GM18951 (cell line): ENCODE data around the gene GNPDA2.

Source experiments
- POLR2A ChIP-seq: IDR thresholded peaks from 4 replicates; pipeline ENCODE4 v1.6.1; 2011; ENCODE audit warnings: mild to moderate bottlenecking; ENCODE audit not compliant: insufficient read length, insufficient read depth; ENCODE audit errors: extremely low read depth
- in situ Hi-C: fragments of 300-500 bp; cut with MboI; formaldehyde crosslinking; loops from one replicate; pipeline ENCODE4 v1.12.0; 2022; ENCODE audit warnings: low sequenced_read_pairs, mixed read lengths, inconsistent platforms; ENCODE audit not compliant: unreplicated experiment

Gene GNPDA2

DNA sequence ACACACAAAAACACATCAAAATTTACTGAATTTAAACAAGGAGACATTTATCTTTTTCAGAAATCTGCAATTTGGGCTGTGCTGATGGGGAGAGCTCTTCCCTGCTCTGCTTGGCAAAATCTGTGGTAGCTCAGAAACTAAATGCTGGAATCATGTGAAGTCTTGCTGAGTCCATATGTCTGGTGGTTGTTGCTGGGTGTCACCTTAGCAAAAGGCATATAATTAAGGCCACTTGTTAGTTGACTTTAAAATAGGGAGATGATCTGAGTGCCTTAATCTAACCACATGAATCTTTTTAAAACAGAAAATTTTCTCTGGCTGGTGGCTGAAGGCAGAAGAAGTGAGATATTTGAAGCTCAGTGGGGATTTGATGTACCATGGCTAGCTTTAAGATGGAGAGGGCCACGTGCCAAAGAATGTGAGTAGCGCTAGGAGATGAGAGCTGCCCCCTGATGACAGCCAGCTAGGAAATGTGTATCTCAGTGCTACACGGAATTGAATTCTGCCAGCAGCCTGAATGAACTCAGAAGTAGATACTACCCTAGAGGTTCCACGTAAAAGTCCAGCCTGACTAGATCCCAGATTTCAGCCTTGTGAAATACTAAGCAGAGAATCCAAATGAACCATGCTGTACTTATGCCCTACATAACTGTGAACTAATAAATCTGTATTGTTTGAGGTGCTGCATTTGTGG lies 55.7 kb downstream of the GNPDA2 start:
- in situ Hi-C loops: no loop called here
- no peak for TF ChIP-seq POLR2A

DNA sequence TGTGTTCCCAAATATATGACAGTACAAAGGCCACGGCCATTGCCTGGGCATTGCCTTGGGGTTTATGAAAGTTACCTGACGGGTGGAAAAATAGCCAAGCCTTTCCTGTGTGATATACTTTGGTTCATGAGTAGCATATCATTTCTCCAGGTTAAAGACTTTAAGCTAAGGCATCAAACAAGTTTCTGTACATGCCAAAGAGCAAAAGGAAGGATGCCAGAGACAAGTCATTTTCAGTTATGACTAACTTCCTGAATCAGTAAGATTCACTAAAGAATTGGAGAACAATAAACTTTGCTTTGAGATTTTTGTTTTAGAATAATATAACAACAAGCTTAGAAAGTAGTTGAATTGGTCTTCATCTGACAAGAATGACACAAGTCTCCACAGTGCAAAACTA lies 57.8 kb downstream of the GNPDA2 start:
- in situ Hi-C loops: no loop called here
- TF ChIP-seq POLR2A: no peak

- TF ChIP-seq POLR2A: no peak
- in situ Hi-C loops: no loop called here
Measured at GRCh38 chr4:44663539-44664263, 62.7 kb downstream of the GNPDA2 start.

DNA sequence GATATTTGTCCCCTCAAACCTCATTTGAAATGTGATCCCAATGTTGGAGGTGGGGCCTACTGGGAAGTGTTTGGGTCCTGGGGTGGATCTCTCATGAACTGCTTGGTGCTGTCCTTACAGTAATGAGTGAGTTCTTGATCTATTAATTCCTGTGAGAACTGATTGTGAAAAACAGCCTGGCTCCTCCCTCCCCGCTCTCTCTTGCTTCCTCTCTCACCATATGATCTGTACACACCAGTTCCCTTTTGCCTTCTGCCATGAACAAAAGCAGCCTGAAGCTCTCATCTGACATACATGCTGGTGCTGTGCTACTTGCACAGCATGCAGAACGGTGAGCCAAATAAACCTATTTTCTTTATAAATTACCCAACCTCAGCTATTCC lies 63.7 kb downstream of the GNPDA2 start:
- in situ Hi-C loops: no loop called here
- TF ChIP-seq POLR2A: no peak

GRCh38 chr4:44661940-44662622 lies 64.3 kb downstream of the GNPDA2 start:
- no peak for TF ChIP-seq POLR2A
- in situ Hi-C loops: no loop called here

DNA sequence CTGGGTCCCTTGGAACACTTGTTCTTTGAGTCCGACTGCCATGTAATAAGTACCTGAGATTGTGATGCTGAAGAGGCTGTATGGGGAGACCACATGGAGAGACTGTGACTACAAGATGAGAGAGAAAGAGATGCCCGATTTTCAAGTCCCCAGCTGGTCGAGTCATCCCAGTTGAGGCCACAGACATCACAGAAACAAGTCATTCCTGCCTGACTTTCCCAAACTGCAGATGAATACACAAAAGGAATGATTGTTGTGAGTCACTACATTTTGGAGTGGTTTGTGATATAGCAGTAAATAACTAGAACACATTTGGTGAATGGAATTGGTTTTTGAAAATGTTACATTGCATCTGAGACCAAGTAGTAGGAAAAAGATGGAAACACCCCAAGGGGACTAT lies 66.0 kb downstream of the GNPDA2 start:
- in situ Hi-C loops: no loop called here
- no peak for TF ChIP-seq POLR2A

DNA sequence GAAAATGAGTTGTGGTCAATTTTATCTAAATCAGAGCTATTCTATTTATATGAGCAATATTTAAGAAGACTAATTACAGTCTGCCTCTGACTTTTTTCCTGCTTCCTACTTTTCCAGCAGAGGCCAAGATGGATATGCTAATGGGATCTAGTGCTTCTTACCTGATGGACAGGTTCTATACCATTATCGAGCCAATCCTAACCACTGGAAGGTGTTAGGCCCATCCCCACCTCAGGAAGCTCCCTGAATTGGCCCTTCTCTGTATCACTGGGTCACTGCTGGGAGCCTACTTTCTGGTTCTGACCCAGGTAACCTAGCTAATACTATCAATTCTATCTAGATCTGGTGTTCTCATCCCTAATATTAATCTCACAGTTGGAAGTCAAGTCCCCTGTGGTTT lies 74.4 kb downstream of the GNPDA2 start:
- no peak for TF ChIP-seq POLR2A
- in situ Hi-C loops: no loop called here
